Ecto neural progenitor cell (in vitro differentiated cells): ENCODE results near the gene EMSY.

ENCODE experiments used
- DNase-seq: peaks from one replicate; pipeline ENCODE4 v3.0.0-alpha.2; 2018; ENCODE audit warnings: low spot score

Gene EMSY

DNA sequence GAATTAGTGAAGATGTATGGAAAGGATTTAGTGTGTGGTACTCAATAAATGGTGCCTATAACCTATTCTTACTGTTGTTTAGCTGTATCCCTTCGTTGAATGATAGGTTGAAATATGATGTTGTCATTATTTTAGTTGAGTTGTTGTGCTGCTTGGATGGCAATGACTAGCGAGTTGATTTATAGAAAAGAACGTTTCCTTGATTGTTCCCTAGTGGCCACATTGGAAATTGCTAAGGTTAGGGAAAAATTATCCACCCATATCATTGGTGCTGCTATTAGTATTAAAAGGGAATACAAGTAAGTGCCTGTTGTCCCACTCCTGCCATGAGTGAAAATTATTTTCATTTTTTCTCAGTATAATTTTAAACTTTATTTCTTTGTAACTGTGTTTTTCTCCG is 14.5 kb downstream of the EMSY start:
- no peak for DNase-seq

DNA sequence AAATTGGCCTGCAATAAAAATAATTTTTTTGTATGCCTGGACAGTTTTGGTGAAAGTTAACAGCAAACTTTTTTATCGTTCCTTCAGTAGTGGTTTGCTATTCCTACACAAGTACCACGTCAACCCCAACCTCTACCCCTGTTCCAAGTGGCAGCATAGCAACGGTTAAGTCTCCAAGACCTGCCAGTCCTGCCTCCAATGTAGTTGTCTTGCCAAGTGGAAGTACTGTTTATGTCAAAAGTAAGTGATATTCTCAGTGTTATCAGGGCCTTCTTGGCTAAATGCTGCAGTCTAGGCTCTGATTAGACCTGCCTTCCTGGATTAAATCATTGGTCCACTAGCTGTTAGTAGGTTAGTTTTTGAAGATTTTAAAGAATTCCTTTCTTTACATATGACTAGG is 15.0 kb downstream of the EMSY start:
- no peak for DNase-seq

DNA sequence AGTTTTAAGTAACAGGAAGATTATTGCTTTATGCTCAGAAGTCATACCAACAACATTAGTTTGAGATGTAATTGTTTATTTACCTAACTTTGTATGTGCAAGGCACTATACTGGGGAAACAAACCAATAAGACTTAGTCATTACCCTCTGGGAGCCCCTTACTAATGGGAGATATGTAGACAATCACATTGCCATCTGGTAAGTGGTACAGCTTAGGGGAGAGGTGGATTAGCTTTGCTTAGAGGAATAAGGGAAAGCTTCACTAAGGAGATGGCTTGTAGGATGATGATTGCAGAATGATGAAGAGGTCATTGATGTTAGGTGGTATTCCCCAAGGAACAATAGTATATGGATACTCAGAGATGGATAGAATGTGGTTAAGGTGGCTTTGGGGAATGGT is 17.5 kb downstream of the EMSY start:
- no peak for DNase-seq

DNA sequence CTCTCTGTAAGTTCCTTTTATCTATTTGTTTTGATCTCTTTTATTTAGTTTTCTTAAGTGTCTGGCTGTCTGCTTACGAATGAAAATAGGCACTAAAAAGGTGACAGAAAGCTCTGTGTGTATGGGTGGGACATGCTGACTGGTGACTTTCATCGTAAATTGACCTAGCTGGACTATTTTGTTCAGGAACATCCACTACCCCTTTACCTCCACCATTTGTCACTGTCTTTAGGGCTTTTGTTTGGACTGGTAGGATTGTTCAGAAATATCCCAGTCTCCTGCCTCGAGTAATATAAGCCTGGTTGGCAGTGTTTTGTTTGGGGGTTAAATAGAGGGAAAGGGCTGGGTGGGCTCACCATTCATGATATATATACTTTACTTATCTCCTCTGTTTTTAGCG is 20.9 kb downstream of the EMSY start:
- DNase-seq = no peak

DNA sequence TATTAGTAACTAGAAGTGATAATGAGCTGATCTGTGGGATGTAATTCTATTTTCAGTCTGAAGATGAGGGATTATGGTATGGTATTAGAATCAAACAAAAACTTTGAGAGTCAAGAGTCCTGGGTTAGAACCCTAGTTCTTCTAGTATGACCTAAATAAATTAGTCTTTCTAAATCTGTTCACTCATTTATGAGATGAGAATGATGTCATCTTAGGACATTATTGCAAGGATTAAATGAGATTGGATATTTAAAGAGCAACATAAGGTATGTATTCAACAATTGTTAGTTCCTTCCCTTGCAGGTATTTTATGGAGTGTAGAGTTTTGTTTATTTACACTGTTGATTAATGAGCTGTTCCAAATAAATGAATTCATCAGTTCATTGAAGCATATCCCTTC is 21.8 kb downstream of the EMSY start:
- DNase-seq = no peak

DNA sequence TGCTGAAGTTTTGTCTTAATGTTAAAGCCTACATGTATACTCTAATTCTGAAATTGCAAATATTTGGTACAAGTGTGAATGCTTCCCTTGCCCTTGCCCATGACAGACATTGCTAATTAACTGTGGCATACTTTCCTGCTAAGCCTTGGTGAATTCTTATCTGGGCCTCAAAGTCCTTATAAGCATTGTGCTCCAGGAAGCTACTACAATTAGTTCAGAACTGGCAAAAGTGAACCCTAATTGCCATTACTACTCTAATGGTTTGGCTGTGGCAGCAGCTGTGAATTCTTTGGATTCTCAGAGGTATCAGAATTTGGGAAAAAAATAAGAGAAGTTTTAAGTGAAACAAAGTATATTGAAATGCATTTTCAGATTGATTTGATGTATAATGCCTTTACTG is 24.3 kb downstream of the EMSY start:
- no peak for DNase-seq

DNA sequence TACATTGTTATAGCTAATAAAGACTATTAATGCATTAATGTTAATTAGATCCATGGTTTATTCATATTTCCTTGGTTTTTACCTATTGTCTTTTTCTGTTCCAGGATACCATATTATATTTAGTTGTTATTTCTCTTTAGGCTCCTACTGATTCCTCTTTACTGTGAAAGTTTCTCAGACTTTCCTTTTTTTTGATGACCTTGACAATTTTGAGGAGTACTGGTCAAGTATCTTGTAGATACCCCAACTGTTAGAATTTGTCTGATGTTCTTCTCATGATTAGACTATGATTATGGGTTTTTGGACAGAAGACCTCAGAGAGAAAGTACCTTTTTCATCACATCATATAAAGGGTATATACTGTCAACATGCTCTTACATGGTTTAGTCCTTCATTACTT is 26.6 kb downstream of the EMSY start:
- DNase-seq = no peak

DNA sequence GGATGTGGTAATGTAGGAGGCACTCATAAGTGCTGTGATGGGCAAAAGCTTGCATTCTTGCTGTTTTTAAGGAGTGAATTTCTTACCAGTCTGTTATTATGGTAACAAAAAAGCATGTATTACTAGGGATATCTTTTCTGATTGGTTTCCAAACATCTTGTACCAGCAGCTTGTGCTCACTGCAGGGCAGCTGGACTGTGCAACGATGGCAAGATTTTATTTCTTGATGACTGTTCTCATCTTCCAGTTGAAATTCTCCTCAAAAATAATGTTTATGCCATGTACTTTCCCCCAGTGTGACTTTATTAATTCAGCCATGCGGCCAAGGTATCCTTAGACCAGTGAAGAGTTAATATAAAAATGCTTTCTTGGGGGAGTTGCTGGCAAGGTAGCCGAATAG is 35.4 kb downstream of the EMSY start:
- no peak for DNase-seq

DNA sequence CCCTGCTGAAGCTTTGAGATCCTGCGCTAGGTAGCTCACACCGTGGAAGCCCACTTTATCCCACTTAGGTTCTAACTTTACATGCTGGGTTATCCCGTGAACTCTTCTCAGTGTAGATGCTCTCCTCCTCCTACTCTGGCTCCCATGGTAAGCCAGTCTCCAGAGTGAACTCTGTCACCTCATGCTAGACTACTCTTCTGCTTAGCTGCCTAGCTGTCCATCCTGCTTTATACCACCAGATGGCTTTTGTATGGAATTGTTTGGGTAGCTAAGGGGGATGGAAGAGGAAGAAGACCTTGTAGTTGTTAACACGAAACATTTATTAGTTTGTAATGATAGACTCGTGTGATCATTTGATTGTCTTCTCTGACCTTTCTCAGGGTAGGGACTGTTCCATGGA is 46.8 kb downstream of the EMSY start:
- no peak for DNase-seq

DNA sequence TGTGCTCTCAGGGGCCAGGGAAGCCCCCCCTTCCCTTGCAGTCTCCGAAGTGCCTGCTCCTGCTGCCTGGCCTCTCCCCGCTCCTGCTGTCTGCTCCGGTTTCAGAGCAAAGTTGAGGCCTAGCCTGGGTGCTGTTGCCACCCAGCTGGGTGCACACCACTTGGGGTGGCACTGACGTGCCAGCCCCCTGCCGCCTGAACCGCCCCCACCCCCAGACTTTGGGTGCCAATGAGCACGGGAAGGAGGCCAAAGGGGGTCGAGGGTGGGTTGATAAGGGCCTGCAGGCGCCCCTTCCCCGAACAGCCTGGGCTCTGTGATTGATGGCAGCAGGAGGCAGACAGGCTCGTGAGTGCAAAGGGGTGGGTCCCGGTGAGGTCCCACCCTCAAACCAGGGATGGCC is 48.2 kb downstream of the EMSY start:
- no peak for DNase-seq

DNA sequence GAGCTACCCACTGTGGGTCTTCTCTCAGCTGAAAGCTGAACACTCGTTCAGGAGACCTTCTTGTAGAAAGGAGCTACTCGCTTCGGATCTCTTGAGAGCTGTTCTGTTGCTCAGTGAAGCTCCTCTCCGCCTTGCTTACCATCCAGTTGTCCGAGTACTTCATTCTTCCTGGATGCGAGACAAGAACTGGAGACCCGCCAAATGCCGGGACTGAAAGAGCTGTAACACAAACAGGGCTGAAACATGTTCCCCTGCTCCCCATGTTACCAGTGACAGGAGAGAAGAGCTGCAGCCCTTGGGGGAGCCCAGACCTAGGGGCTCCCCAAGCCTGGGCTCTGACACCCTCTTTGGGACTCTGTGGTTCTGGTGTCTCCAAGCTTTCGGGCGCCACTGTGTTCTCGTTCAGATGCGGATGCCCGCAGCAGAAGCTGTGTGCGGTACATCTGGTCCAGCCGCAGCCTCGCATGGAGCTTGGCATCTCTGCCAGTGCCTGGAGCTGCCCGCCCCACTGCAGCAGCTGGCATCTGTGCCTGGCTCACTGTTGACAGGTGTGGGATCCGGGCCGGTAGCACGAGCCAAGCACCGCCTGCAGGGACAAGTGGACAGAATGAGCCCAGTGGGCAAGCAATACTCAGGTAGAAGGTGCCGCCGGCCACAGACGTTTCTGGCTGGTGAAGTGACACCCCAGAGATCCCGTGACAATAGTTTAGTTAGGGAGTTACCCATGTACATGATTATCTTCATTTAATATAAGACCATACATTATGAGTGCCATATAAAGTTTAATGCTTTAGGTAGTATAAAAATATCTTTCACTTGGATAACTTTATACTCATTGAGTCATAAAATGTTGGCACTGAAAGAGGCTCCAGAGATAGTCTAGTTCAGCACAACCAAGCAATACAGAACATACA is 49.1 kb downstream of the EMSY start:
- no peak for DNase-seq

DNA sequence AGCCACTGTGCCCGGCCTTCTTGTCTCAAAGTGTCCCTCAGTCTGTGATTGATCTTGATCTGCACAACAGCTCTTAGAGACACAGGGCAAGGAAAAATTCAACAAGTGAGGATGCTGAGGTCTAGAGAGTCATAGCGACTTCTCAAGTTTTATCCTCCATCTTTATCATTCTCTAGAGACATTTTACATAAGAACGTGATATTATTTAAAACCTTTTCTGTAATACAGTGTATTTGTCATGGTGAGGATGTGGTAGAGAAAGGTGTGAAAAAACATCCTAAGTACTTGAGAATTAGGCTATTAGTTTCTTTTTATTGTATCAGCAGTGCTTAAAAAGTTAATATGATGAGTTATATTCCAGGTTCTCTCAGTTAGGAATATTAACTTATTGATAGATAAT is 50.2 kb downstream of the EMSY start:
- no peak for DNase-seq

DNA sequence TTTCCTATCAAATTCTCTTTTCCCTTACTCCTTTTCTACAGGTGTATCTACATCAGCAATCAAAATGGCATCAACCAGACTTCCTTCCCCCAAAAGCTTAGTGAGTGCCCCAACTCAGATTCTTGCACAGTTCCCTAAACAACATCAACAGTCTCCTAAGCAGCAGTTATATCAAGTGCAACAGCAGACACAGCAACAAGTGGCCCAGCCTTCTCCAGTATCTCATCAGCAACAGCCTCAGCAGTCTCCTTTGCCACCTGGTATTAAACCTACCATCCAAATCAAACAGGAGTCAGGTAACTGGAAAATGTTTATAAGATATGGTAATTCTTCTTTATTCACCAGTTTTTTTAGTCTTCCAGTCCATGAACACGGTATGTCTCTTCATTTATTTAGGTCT is 51.4 kb downstream of the EMSY start:
- no peak for DNase-seq

DNA sequence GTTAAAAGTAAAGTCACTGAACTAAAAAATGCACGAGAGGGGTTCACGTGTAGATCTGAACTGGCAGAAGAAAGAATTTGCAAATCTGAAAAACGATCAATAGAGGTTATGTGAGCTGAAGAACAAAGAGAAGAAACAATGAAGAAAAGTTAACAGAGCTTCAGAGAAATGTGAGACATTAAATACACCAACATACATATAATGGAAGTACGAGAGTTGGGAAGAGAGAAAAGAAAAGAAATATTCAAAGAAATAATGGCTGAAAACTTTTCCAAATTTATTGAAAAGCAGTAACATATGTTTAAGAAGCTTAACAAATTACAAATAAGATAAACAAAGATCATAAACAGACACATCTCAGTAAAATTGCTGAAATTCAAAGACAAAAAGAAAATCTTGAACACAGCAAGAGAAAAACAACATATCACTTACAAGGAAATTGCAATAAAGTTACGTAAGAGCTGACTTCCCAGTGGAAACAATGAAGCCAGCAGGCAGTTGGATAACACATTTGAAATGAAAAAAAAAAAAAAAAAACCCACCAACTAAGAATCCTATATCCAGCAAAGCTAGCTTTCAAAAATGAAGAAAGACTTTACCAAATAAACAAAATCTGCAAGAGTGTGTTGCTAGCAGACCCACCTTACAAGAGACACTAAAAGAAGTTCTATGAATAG is 56.8 kb downstream of the EMSY start:
- no peak for DNase-seq

DNA sequence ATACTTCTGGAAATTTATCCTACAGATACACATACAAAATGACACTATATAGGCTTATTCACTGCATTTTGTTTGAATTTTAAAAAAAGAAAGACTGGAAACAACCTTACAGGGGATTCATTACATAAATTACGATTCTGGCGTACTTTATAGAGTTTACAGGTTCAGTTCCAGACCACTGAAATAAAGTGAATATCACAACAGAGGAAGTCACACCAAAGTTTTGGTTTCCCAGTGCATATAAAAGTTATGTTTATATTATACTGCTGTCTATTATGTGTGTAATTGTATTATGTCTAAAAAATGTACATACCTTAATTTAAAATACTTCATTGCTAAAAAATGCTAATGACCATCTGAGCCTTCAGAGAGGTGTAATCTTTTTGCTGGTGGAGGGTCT is 62.0 kb downstream of the EMSY start:
- DNase-seq = no peak

DNA sequence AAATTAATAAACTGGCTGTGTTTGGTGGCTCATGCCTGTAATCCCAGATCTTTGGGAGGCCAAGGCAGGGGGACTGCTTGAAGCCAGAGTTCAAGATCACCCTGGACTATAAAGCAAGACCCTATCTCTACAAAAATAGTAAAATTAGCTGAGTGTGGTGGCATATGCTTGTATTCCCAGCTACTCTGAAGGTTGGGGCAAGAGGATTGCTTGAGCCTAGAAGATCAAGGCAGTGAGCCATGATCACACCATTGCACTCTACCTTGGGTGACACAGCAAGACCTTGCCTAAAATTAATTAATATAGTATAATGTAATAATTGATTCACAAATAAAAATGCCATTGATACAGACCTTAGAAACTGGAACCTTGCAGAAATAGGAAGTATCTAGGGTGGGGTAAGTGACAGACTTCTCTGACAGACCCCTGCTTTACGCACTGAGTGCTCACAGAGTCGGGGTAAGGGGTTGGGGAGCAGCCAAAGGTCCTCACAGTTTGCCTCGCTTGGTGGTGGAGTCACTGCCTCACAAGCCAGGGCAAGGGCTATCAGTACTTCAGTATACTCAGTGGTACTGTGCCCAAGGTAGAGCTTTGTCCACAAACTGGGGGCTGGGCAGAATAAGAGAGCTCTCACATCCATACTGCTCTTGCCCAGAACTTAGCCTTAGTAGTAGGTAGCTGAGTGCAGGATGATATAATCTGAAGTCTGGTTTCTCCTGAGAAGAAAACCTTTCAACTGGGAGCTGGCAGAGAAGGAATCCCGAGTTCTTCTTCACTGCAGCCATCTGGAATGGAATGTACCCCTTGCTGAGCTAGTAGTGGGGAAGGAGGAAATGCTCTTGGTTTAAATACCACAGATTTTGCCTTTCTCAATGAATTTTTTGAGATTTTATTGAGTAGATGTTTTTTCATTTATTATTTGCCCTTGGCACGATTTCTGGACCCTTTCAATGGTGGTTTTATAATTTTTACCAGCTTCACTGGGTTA is 65.5 kb downstream of the EMSY start:
- DNase-seq = peak; percentile 42

DNA sequence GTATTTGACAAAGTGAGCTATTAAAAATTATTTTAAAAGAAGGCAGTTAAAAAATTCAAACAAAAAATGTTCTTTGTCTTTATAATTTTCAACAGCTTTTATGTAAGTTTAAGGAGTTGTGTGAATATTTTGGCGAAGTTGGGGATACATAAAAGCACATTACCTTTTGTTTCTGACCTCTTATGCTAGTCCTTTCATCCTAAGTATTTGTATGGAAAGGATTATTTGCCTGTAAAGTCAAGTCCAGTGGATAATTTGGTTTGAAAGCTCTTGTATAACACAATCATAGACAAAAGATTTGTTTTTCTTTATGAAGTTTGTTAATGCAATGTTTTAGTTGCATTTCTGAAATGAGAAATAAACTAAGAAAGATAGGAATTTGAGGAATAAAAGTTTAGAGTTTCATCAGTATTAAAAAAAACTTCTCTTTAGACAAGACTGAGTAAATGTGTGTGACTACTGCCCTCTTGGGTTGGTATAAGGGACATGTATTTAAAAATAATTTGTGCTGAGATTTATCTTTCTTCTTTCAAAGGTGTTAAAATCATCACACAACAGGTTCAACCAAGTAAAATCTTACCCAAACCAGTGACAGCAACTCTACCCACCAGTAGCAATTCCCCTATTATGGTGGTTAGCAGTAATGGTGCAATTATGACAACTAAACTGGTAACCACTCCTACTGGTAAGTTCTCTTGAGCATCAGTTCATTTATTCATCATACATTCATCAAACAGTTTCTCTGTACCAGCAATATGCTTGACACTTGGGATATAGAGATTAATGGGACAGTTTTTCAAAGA is 68.2 kb downstream of the EMSY start:
- no peak for DNase-seq

DNA sequence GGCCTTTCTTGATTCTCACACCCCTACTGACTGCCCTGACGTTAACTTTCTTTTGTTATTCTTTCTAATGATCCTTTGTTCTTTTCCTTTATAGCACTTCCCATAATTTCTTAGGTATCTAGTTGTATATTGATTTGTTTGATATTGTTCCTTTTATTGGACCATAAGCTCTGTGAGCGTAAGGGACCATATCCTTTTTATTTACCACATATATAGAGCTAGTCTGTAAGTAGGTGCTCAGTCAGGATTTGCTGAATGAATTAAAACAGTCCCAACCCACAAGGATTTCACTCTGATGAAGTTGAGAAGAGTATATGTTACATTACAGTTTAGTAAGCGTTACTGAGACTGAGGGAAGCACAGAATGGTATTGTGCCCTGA is 68.8 kb downstream of the EMSY start:
- DNase-seq = no peak

DNA sequence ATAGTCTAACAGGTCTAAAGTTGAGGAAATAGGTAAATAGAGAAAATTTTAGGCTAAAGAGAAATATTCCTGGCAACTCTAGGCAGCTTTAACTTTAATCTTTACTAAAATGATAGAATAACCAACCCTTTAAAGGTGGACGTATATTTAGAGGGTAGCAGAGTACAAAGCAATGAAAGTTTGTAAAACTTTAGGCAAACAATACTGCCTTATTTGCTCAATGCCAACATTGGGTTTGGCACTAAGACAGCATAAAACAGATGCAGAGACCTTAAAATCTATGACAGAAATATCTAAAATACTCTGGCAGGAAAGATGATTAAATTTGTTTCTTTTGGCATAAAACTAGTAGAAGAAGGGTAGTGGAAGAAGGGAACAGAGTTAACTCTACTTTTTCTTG is 70.7 kb downstream of the EMSY start:
- DNase-seq = no peak

DNA sequence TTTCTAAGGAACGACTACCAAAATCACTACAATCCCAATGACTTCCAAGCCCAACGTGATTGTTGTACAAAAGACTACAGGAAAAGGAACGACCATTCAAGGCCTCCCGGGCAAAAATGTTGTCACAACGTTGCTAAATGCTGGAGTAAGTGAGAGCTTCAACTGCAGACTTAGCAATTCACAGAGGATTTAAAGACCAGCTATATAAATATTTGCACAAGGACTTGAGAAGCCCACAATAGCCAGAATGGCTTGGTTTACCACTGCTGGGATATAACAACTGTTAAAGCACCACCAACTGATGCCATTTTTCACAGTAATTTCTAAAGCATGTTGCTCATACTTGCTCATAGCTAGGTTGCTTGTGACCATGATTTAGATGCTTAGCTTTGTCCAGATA is 78.3 kb downstream of the EMSY start:
- no peak for DNase-seq

DNA sequence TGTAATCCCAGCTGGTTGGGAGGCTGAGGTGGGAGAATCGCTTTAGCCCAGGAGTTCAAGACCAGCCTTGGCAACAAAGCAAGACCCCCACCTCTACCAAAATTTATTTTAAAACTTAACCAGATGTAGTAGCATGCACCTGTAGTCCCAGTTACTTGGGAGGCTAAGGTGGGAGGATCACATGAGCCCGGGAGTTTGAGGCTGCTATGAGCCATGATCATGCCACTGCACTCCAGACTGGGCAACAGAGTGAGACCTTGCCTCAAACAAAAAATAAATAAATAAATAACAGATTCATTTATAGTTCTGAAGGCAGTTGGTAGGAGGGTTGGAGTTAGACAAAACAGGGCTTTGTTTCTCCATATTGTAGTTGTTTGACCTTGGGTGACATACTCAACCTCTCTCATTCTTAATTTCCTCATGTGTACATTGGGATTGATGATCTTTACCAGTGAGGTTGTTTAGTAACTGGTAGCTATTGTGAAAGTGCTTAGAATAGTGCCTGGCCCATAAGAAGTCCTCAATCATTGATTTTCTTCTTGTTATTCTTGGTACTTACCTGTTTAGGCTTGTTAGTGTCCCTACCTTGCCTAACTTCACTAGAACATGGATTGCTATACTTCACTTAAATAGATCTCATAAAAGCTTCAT is 79.1 kb downstream of the EMSY start:
- no peak for DNase-seq
